H1 (cell line): Measurements from ENCODE around the gene MRPL1. TPM values are rescaled to one million over a fixed set of nuclear protein-coding genes. Genes with fewer than 3 reads are reported as not detected.

Experiments used
- CTCF ChIA-PET: fragments of 300-600 bp; sonication (Branson Sonifier 250); formaldehyde crosslinking; loops from one replicate; lab custom pipeline; 2021; ENCODE audit not compliant: partially characterized antibody; lab: Charles Lee
- POLR2A ChIA-PET: fragments of 300-600 bp; sonication (Branson Sonifier 250); formaldehyde crosslinking; loops from one replicate; lab custom pipeline; 2021; ENCODE audit warnings: inconsistent platforms; ENCODE audit not compliant: partially characterized antibody; lab: Charles Lee
- DNase-seq, 2 experiments: peaks; one replicate each; pipeline versions ENCODE4 v3.0.0 to v3.0.0-alpha.2; 2010 to 2022; ENCODE audit warnings: low spot score in 2 of 2, low read depth in 1 of 2, mixed read lengths in 1 of 2
- FAIRE-seq: peaks from 2 replicates; lab custom pipeline; 2011; peaks lifted over from hg19 to GRCh38; lab: Jason Lieb, UNC
- H2AFZ ChIP-seq: 2 replicates; pipeline ENCODE4 v1.8.1; 2012; ENCODE audit warnings: low read length, inconsistent platforms
- H2AK5ac ChIP-seq: 2 replicates; pipeline ENCODE4 v1.6.1; 2013; ENCODE audit warnings: low read depth, low read length
- H2BK120ac ChIP-seq: replicated peaks from 2 replicates; pipeline ENCODE3; 2013; ENCODE audit warnings: low read depth, low read length, inconsistent platforms
- H2BK12ac ChIP-seq: 2 replicates; pipeline ENCODE4 v1.6.1; 2013; ENCODE audit warnings: low read depth, low read length
- H2BK15ac ChIP-seq: 2 replicates; pipeline ENCODE4 v1.6.1; 2013; ENCODE audit warnings: low read length
- H2BK20ac ChIP-seq: 2 replicates; pipeline ENCODE4 v1.6.1; 2013; ENCODE audit warnings: low read length
- H2BK5ac ChIP-seq: 2 replicates; pipeline ENCODE4 v1.6.1; 2013; ENCODE audit warnings: low read depth, low read length
- H3K14ac ChIP-seq: 2 replicates; pipeline ENCODE4 v1.6.1; 2013; ENCODE audit warnings: inconsistent platforms; ENCODE audit not compliant: insufficient read length
- H3K18ac ChIP-seq: 2 replicates; pipeline ENCODE4 v1.6.1; 2013; ENCODE audit warnings: low read length; ENCODE audit errors: extremely low read depth
- H3K23ac ChIP-seq: 2 replicates; pipeline ENCODE4 v1.6.1; 2013; ENCODE audit warnings: inconsistent platforms; ENCODE audit not compliant: insufficient read length
- H3K23me2 ChIP-seq: 2 replicates; pipeline ENCODE4 v1.6.1; 2013; ENCODE audit warnings: low read depth, low read length
- H3K27ac ChIP-seq: 2 replicates; pipeline ENCODE4 v1.6.1; 2011; ENCODE audit warnings: low read depth, low read length, inconsistent platforms
- H3K27me3 ChIP-seq, 4 experiments: replicated peaks in 1 of 4; 1 replicate in 1 of 4; 2 replicates in 3 of 4; pipeline versions ENCODE4 v1.6.1 to v1.8.1; 2011 to 2013; ENCODE audit warnings: low read length in 3 of 4, mild to moderate bottlenecking in 3 of 4, inconsistent platforms in 2 of 4, mixed read lengths in 2 of 4, moderate library complexity in 1 of 4; ENCODE audit not compliant: control insufficient read depth in 3 of 4, insufficient read depth in 3 of 4; ENCODE audit errors: extremely low read depth in 1 of 4
- H3K36me3 ChIP-seq, 4 experiments: 2 replicates each; pipeline versions ENCODE4 v1.6.1 to v1.8.1; 2011 to 2013; ENCODE audit warnings: mild to moderate bottlenecking in 4 of 4, low read length in 3 of 4, moderate library complexity in 2 of 4, control low read depth in 1 of 4, inconsistent platforms in 1 of 4; ENCODE audit not compliant: insufficient read depth in 4 of 4, control insufficient read depth in 2 of 4
- H3K4ac ChIP-seq: replicated peaks from 2 replicates; pipeline ENCODE3; 2013; ENCODE audit warnings: low read length, low read depth, mixed read lengths, inconsistent platforms; ENCODE audit not compliant: insufficient read length
- H3K4me1 ChIP-seq, 4 experiments: replicated peaks in 1 of 4; 1 replicate in 1 of 4; 2 replicates in 3 of 4; pipeline versions ENCODE4 v1.6.1 to v1.8.1; 2011 to 2013; ENCODE audit warnings: low read length in 3 of 4, inconsistent platforms in 2 of 4, mixed read lengths in 1 of 4; ENCODE audit not compliant: insufficient read depth in 4 of 4, control insufficient read depth in 3 of 4
- H3K4me2 ChIP-seq, 2 experiments: 2 replicates each; pipeline versions ENCODE4 v1.6.1 to v1.8.1; 2011 to 2013; ENCODE audit warnings: low read depth in 2 of 2, low read length in 2 of 2, control low read depth in 1 of 2, inconsistent platforms in 1 of 2, mild to moderate bottlenecking in 1 of 2; ENCODE audit not compliant: insufficient read depth in 1 of 2
- H3K4me3 ChIP-seq, 4 experiments: fragments of 200-600, 300-600 bp in 1 of 4; sonication (generic), shearing (Covaris generic), sonication (Bioruptor Twin) in 1 of 4; 2 replicates each; pipeline versions ENCODE4 v1.5.1 to v1.8.1; 2011 to 2016; ENCODE audit warnings: low read length in 4 of 4, low read depth in 3 of 4, control low read depth in 2 of 4, inconsistent platforms in 2 of 4, mild to moderate bottlenecking in 2 of 4, mixed read lengths in 1 of 4, moderate library complexity in 1 of 4; ENCODE audit not compliant: insufficient read depth in 2 of 4; ENCODE audit errors: extremely low read depth in 1 of 4
- H3K56ac ChIP-seq: replicated peaks from 2 replicates; pipeline ENCODE3; 2013; ENCODE audit warnings: low read depth, mild to moderate bottlenecking, mixed read lengths, low read length, inconsistent platforms; ENCODE audit not compliant: insufficient read length
- H3K79me1 ChIP-seq: 2 replicates; pipeline ENCODE4 v1.6.1; 2013; ENCODE audit warnings: low read depth, low read length, control low read depth
- H3K79me2 ChIP-seq, 2 experiments: 2 replicates each; pipeline versions ENCODE4 v1.6.1 to v1.8.1; 2012 to 2013; ENCODE audit warnings: low read length in 2 of 2, mild to moderate bottlenecking in 2 of 2, inconsistent platforms in 1 of 2; ENCODE audit not compliant: insufficient read depth in 2 of 2, control insufficient read depth in 1 of 2
- H3K9ac ChIP-seq, 4 experiments: replicated peaks in 1 of 4; 1 replicate in 1 of 4; 2 replicates in 3 of 4; pipeline versions ENCODE4 v1.6.1 to v1.8.1; 2011 to 2013; ENCODE audit warnings: low read depth in 3 of 4, low read length in 3 of 4, control low read depth in 2 of 4, mild to moderate bottlenecking in 2 of 4, moderate library complexity in 2 of 4, inconsistent platforms in 1 of 4; ENCODE audit errors: extremely low read depth in 1 of 4
- H3K9me3 ChIP-seq, 2 experiments: 2 replicates each; pipeline versions ENCODE4 v1.6.1 to v1.8.1; 2012 to 2013; ENCODE audit warnings: mild to moderate bottlenecking in 2 of 2, moderate library complexity in 2 of 2, control low read depth in 1 of 2, inconsistent platforms in 1 of 2, low read depth in 1 of 2, low read length in 1 of 2, mixed read lengths in 1 of 2; ENCODE audit not compliant: insufficient read depth in 2 of 2
- H4K20me1 ChIP-seq, 2 experiments: replicated peaks in 1 of 2; 2 replicates each; pipeline versions ENCODE3 to v1.8.1; 2011 to 2013; ENCODE audit warnings: inconsistent platforms in 2 of 2, low read length in 2 of 2, mild to moderate bottlenecking in 1 of 2; ENCODE audit not compliant: insufficient read depth in 2 of 2, control insufficient read depth in 1 of 2
- H4K5ac ChIP-seq: 2 replicates; pipeline ENCODE4 v1.6.1; 2013; ENCODE audit warnings: low read length, low read depth, mixed read lengths, inconsistent platforms; ENCODE audit not compliant: insufficient read length
- H4K8ac ChIP-seq: 2 replicates; pipeline ENCODE4 v1.8.0; 2013; ENCODE audit warnings: mild to moderate bottlenecking, moderate library complexity, low read length, inconsistent platforms; ENCODE audit not compliant: insufficient read depth; ENCODE audit errors: extremely low read depth
- H4K91ac ChIP-seq: replicated peaks from 2 replicates; pipeline ENCODE3; 2013; ENCODE audit warnings: low read length, mixed read lengths, inconsistent platforms; ENCODE audit not compliant: insufficient read length
- CTBP2 ChIP-seq: IDR thresholded peaks from 2 replicates; pipeline ENCODE4 v1.7.0; 2011; ENCODE audit warnings: borderline replicate concordance, mild to moderate bottlenecking, moderate library complexity, mixed read lengths, low read length; ENCODE audit not compliant: insufficient read depth, insufficient read length
- KDM5A ChIP-seq: fragments of 200-600 bp; IDR thresholded peaks from 2 replicates; pipeline ENCODE4 v1.7.1; 2012; ENCODE audit warnings: mild to moderate bottlenecking, low read length, inconsistent platforms, mixed read lengths
- RAD21 ChIP-seq, 2 experiments: IDR thresholded peaks in 1 of 2; conservative IDR thresholded peaks in 1 of 2; 2 replicates each; pipeline ENCODE4 v1.6.1; 2011; ENCODE audit warnings: low read depth in 2 of 2, low read length in 2 of 2, improper control_type of control experiment in 1 of 2, inconsistent platforms in 1 of 2, mild to moderate bottlenecking in 1 of 2, moderate library complexity in 1 of 2
- RNF2 ChIP-seq: fragments of 200-900, 300-1000 bp; sonication (generic); IDR thresholded peaks from 2 replicates; pipeline ENCODE4 v1.7.1; 2016; ENCODE audit warnings: borderline replicate concordance, low read depth, mild to moderate bottlenecking, antibody characterized with exemption, low read length; ENCODE audit not compliant: poor library complexity, severe bottlenecking; ENCODE audit errors: missing control alignments
- SIN3A ChIP-seq, 2 experiments: IDR thresholded peaks in 1 of 2; conservative IDR thresholded peaks in 1 of 2; 2 replicates each; pipeline ENCODE4 v1.6.1; 2011 to 2012; ENCODE audit warnings: low read length in 2 of 2, improper control_type of control experiment in 1 of 2, low read depth in 1 of 2, mild to moderate bottlenecking in 1 of 2
- SP4 ChIP-seq: IDR thresholded peaks from 2 replicates; pipeline ENCODE4 v1.6.1; 2012; ENCODE audit warnings: low read length, inconsistent platforms
- TAF1 ChIP-seq: IDR thresholded peaks from 2 replicates; pipeline ENCODE4 v1.6.1; 2011; ENCODE audit warnings: mild to moderate bottlenecking, low read depth, low read length
- TBP ChIP-seq: IDR thresholded peaks from 2 replicates; pipeline ENCODE4 v1.6.1; 2011; ENCODE audit warnings: low read depth, low read length, improper control_type of control experiment
- TCF12 ChIP-seq: IDR thresholded peaks from 2 replicates; pipeline ENCODE4 v1.6.1; 2011; ENCODE audit warnings: low read depth, mild to moderate bottlenecking, low read length
- WGBS, 2 experiments: shearing (Covaris generic) in 1 of 2; methylation state at CpG; one replicate each; pipeline versions ENCODE4 v1.1.6 to v1.1.7; 2013 to 2015; ENCODE audit warnings: low lambda C conversion rate in 2 of 2, mixed read lengths in 2 of 2, inconsistent platforms in 1 of 2, low coverage in 1 of 2, missing lambda C conversion rate in 1 of 2; ENCODE audit not compliant: insufficient replicate concordance in 2 of 2, insufficient coverage in 1 of 2, insufficient read length in 1 of 2; ENCODE audit errors: extremely low coverage in 1 of 2, missing lambda C conversion rate in 1 of 2; 5-methylcytosine and 5-hydroxymethylcytosine counted together
- polyA plus RNA-seq, 7 experiments: library from polyadenylated mRNA; depleted of rRNA in 3 of 7; stranded (reverse) in 5 of 7; unstranded in 2 of 7; fragments of >200 nt in 5 of 7; fragments of 200-250 nt in 2 of 7; gene quantifications; 1 replicate in 5 of 7; 2 replicates in 1 of 7; 4 replicates in 1 of 7; pipeline versions ENCODE4 v1.2.1 to v1.2.3, GENCODE V29; 2011 to 2013; ENCODE audit warnings: missing spikeins in 2 of 7, mixed read lengths in 2 of 7
- total RNA-seq: library from RNA; stranded (reverse); fragmentation: NEBNext Ultra II Directional; extraction: Animal tissue kit (Norgen Biotek cat#: 25700); gene quantifications from 2 replicates; pipeline ENCODE4 v1.2.1, GENCODE V29; 2021
- TF ChIP-seq, protein P1 (sequence below): IDR thresholded peaks from 2 replicates; pipeline ENCODE4 v1.6.1; 2012; ENCODE audit warnings: low read length, inconsistent platforms
- TF ChIP-seq, protein P2 (sequence below): IDR thresholded peaks from 2 replicates; pipeline ENCODE4 v1.6.1; 2011; ENCODE audit warnings: low read depth, mild to moderate bottlenecking, low read length; ENCODE audit not compliant: insufficient read depth

Gene MRPL1
- total and polyA plus RNA-seq, 2 of the 8 experiments (the other 6 are each of a cell fraction or from before 2014, with no cell fraction given), result 9.6 to 37.0 TPM

DNA sequence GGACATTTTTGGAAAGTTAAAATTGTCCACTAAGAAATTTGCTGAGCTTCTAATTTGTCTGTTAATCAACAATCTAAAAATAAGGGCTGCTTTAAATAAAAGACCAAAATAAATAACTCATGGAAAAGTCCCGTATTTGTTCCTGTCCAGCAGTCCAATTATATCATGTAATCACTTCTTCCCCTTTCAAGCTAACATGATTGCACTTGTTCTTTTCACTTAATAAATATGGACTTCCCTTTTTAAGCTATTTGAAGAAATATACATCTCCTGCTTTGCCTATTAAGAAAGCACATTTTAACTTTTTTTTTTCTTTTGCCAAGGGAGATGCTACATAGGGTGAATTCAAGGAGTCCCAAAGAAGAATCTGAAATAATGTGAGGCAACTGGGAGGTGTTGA, 138.9 kb downstream of the MRPL1 start:
- ChIA-PET POLR2A (interaction anchor here (0.6 kb wide), 1 partner anchor 58 kb away, joined by 3 read pairs; no protein-coding TSS in a partner anchor), CTCF (no interaction called here)
- Histone ChIP-seq H2BK12ac (no peak overlapping the region), H3K14ac (no peak overlapping the region), H3K9me3 (no peaks in the 10 kb centered on the region), H3K79me1 (no peaks in the 10 kb centered on the region), H3K79me2 (no peaks in the 10 kb centered on the region), H2BK120ac (no peak overlapping the region), H4K5ac (no peak overlapping the region), H2BK20ac (no peak overlapping the region), H3K4me2 (no peak overlapping the region), H3K9ac (no peak overlapping the region), H4K8ac (no peak overlapping the region), H3K23me2 (no peaks in the 10 kb centered on the region), H3K23ac (no peak overlapping the region), H3K18ac (no peak overlapping the region), H4K20me1 (no peaks in the 10 kb centered on the region), H3K4me3 (no peak overlapping the region), H3K27ac (no peak overlapping the region), H2AFZ (no peak overlapping the region), H3K56ac (no peak overlapping the region), H2BK5ac (no peak overlapping the region), H2BK15ac (no peak overlapping the region), H3K4ac (no peak overlapping the region), H3K36me3 (no peaks in the 10 kb centered on the region), H4K91ac (no peak overlapping the region), H3K4me1 (no peaks in the 10 kb centered on the region), H2AK5ac (no peak overlapping the region), H3K27me3 (no peaks in the 10 kb centered on the region)
- TF ChIP-seq TAF1, result no peak
- no peak for TF ChIP-seq SIN3A (conservative IDR thresholded peaks at IDR 0.05 in 1 of 2, IDR thresholded peaks at IDR 0.05 in 1 of 2; ENCODE audit: low read depth in 1 of 2, low read length in 2 of 2)
- TF ChIP-seq CTBP2, result no peak
- no peak for TF ChIP-seq TBP
- no peak for TF ChIP-seq TCF12
- no peak for TF ChIP-seq RNF2
- TF ChIP-seq, protein P1, sequence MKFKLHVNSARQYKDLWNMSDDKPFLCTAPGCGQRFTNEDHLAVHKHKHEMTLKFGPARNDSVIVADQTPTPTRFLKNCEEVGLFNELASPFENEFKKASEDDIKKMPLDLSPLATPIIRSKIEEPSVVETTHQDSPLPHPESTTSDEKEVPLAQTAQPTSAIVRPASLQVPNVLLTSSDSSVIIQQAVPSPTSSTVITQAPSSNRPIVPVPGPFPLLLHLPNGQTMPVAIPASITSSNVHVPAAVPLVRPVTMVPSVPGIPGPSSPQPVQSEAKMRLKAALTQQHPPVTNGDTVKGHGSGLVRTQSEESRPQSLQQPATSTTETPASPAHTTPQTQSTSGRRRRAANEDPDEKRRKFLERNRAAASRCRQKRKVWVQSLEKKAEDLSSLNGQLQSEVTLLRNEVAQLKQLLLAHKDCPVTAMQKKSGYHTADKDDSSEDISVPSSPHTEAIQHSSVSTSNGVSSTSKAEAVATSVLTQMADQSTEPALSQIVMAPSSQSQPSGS, result no peak
- no peak for TF ChIP-seq SP4
- no peak for TF ChIP-seq RAD21 (IDR thresholded peaks at IDR 0.05 in 1 of 2, conservative IDR thresholded peaks at IDR 0.05 in 1 of 2; ENCODE audit: low read depth in 2 of 2, low read length in 2 of 2)
- TF ChIP-seq KDM5A, result no peak
- TF ChIP-seq, protein P2, sequence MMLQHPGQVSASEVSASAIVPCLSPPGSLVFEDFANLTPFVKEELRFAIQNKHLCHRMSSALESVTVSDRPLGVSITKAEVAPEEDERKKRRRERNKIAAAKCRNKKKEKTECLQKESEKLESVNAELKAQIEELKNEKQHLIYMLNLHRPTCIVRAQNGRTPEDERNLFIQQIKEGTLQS, result no peak
- FAIRE-seq (no peak), DNase-seq (no peak)
- WGBS, 2 experiments, result 88% methylated on average over 1 of the region's 1 CpG; no CpG with 5 or more reads in 1 of the 2 experiments
